Aorta (tissue), 5 donors: ENCODE data around the gene C1orf216. TPM values are rescaled to one million over a fixed set of nuclear protein-coding genes. Genes with fewer than 3 reads are reported as not detected.
"Not testable (repeated sequence)": the region's sequence is repeated elsewhere in the genome, so short reads cannot be mapped to it uniquely, and the experiment has no call there.

Source experiments
- ATAC-seq: fragments of 200-7000 bp; cut with Tn5 transposase; one replicate; pipeline ENCODE4 v1.9.1; 2022; ENCODE audit warnings: moderate library complexity; ENCODE audit not compliant: low FRiP score
- DNase-seq, 2 donors: peaks; one replicate each; pipeline ENCODE4 v3.0.0-alpha.2; 2020
- H3K27ac ChIP-seq, 2 donors: one replicate each; pipeline ENCODE4 v1.5.1; 2013; ENCODE audit warnings: low read length in 2 of 2, mild to moderate bottlenecking in 2 of 2, moderate library complexity in 2 of 2, control low read depth in 1 of 2, inconsistent platforms in 1 of 2, low read depth in 1 of 2
- H3K27me3 ChIP-seq, 2 donors: one replicate each; pipeline ENCODE4 v1.6.1; 2013; ENCODE audit warnings: control low read depth in 1 of 2, low read length in 1 of 2, mild to moderate bottlenecking in 1 of 2, moderate library complexity in 1 of 2; ENCODE audit not compliant: insufficient read depth in 2 of 2, control insufficient read depth in 1 of 2
- H3K36me3 ChIP-seq, 2 donors: one replicate each; pipeline ENCODE4 v1.6.1; 2013; ENCODE audit warnings: control low read depth in 1 of 2, low read length in 1 of 2, mild to moderate bottlenecking in 1 of 2; ENCODE audit not compliant: insufficient read depth in 2 of 2, control insufficient read depth in 1 of 2
- H3K4me1 ChIP-seq, 2 donors: one replicate each; pipeline ENCODE4 v1.6.1; 2013; ENCODE audit warnings: low read length in 2 of 2, control low read depth in 1 of 2, mild to moderate bottlenecking in 1 of 2, moderate library complexity in 1 of 2; ENCODE audit not compliant: insufficient read depth in 2 of 2, control insufficient read depth in 1 of 2
- H3K4me3 ChIP-seq, 2 donors: one replicate each; pipeline ENCODE4 v1.5.1; 2013; ENCODE audit warnings: low read length in 2 of 2, control low read depth in 1 of 2, mild to moderate bottlenecking in 1 of 2
- H3K9me3 ChIP-seq: one replicate; pipeline ENCODE4 v1.6.1; 2013; ENCODE audit warnings: mild to moderate bottlenecking, low read length; ENCODE audit not compliant: control insufficient read depth
- WGBS, 2 donors: extraction: QIAGEN DNeasy Blood & Tissue Kit; methylation state at CpG; one replicate each; pipeline ENCODE4 v1.1.7; 2013; 5-methylcytosine and 5-hydroxymethylcytosine counted together
- intact Hi-C, 2 donors: fragments of 100-400 bp; cut with DNase I; formaldehyde crosslinking; loops; one replicate each; pipeline versions ENCODE4 v1.14.2 to v1.15.0; 2022
- polyA plus RNA-seq, 2 donors: library from polyadenylated mRNA; stranded (reverse); fragments of 200-250 nt; gene quantifications; one replicate each; pipeline ENCODE4 v1.2.3, GENCODE V29; 2013
- total RNA-seq, 2 donors: library from RNA; stranded (reverse); fragmentation: NEBNext Ultra II Directional; extraction: Animal tissue kit (Norgen Biotek cat#: 25700); gene quantifications; one replicate each; pipeline ENCODE4 v1.2.1, GENCODE V29; 2021
- donor health status: healthy with polysubstance abuse.
- donor health status: Bipolar disorder and iron deficiency.
- donor health status: DM: no; HTN: no; CAD: no.
- donor health status: DM: no; HTN: no; CAD: no.
- donor health status: DM: yes; HTN: yes; CAD: no.

The C1orf216 gene
- total and polyA plus RNA-seq, 4 donors = 14.4 to 20.7 (median 19.2) TPM

DNA sequence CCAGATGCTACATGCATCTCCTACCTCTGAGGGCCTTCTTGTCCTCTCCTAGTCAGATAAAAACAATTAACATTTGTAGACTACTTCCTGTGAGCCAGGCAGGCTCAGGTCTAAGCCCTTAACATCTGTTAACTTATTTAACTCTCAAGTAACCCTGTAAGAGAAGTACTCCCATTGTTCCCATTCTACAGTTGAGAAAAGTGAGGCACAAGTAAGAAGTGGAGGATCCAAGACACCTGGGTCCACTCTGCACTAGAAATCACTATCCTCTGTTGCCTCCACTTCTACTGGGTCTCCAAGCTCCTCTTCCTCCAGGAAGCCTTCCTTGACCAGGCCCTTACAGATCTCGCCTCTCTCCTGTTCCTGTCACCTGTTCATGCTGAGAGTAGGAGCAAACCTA is 9.7 kb downstream of the C1orf216 start:
- Histone ChIP-seq H3K27ac (no peak overlapping the region), H3K9me3 (no peaks in the 10 kb centered on the region), H3K27me3 (no peaks in the 10 kb centered on the region), H3K36me3 (no peaks in the 10 kb centered on the region), H3K4me1 (no peaks in the 10 kb centered on the region), H3K4me3 (no peak overlapping the region)
- DNase-seq (no peak), ATAC-seq (no peak)
- intact Hi-C loops = no loop called here
- WGBS, 2 donors = 95 to 97% methylated on average over 1 of the region's 1 CpG

DNA sequence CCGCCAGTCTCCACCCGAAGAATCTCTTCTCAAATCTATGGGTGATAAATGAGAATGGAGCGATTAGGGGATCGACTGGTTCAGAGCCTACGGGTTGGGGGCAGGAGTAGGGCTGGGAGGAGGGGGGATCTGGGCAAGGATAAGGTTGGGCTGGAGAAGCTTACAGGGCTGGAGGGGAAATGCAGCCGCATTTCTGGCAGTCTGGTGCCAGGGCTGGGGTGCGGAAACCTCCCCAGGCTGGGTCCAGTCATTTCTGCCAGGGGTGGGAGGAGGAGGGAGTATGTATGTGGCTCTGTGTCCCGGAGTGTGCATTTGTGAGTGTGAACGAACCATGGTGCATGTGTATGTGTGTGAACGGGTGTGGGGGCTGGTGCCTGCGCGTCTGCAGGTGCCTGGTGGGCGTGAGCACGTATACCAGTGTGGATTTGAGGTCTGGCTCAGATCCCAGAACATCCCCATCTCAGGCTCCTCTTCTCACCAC is 10.2 kb downstream of the C1orf216 start:
- ATAC-seq (no peak), DNase-seq (no peak)
- H3K4me1 ChIP-seq = no peaks in the 10 kb centered on the region
- H3K36me3 ChIP-seq = no peaks in the 10 kb centered on the region
- H3K27me3 ChIP-seq = no peaks in the 10 kb centered on the region
- no peak overlapping the region for H3K27ac ChIP-seq
- intact Hi-C loops = no loop called here
- no peaks in the 10 kb centered on the region for H3K9me3 ChIP-seq
- peak overlapping the region; percentile 22 to 56 for H3K4me3 ChIP-seq
- 11 to 15% methylated on average over 13 to 14 of the region's 14 CpGs for WGBS, 2 donors

DNA sequence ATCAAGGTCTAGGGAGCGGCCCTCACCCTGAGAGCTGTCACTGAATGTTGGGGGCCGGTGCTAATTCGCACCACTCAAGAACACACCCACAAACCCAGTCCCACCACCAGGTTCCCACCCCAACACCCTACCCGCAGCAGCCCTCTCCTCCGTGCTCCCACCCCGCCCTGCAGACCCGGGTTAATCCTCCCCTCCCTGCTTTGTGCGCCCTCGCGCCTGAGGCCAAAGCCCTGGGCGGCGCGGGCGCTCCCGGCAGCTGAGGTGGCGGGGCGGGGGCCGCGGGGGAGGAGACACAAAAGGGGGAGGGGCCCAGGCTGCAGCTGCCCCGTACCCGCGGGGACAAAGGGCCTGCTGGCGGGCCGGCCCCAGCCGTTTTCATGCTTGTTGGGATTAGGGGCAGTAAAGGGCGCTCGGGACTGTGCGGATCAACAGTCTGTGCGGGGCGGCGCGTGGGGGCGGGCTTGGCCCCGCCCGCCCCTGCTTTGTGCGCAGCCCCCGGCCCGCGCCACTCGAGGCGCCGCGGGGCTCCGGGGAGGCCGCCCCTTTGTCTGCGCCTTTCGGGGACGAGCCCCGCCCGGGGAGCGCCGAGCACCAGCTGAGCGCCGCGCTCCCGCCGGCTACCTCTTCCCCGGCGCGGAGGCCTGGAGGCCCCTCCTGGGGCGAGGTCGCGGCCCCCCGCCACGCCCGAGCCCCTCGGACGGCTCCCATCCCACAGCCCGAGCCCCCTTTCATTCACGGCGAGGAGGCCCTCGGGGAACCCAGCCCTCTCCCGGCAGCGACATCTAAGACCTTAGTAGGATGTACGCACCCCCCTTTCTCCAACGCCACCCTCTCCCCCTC is 10.9 kb downstream of the C1orf216 start:
- Histone ChIP-seq H3K27me3 (no peaks in the 10 kb centered on the region), H3K36me3 (no peaks in the 10 kb centered on the region), H3K4me3 (peak overlapping the region; percentile 22 to 56), H3K9me3 (no peaks in the 10 kb centered on the region), H3K4me1 (no peaks in the 10 kb centered on the region), H3K27ac (no peak overlapping the region)
- intact Hi-C loops = no loop called here
- peak in 1 of 2 donors; percentile 77 for DNase-seq
- 1% methylated on average over 56 to 76 of the region's 76 CpGs for WGBS, 2 donors
- ATAC-seq = peak; percentile 57

DNA sequence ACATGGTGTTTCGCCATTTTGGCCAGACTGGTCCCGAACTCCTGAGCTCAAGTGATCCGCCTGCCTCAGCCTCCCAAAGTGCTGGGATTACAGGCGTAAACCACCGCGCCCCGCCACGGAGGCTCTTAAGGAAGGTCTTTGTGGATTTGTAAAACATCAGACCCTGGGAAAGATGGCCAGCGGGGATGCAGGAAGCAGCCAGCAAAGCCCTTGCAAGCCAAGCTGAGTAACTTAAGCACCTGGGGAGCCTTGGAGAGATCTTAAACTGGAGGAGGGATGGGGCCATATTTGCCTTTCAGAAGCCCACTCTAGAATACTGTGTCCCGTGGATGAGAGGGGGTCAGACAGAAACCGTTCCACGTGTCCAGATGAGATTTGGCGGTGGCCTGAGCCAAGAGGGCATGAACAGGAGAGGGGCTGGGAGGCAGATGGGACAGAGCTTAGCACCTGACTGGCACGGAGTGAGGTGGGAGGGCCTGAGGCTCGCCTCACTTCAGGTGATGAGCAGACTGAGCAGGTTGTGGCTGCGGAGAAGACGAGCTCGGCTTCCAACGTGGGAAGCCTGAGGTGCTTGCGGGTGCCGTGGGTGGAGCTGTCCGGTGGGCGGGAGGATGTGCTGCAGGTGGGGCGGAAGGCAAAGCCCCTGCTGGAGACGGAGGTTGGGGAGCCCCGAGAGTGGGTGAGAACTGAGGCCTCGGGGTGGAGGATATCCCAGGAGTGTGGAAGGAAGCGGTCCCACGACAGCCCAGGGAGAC is 11.7 kb downstream of the C1orf216 start:
- Histone ChIP-seq H3K36me3 (no peaks in the 10 kb centered on the region), H3K9me3 (no peaks in the 10 kb centered on the region), H3K4me3 (no peak overlapping the region), H3K27ac (no peak overlapping the region), H3K4me1 (no peaks in the 10 kb centered on the region), H3K27me3 (no peaks in the 10 kb centered on the region)
- intact Hi-C loops = no loop called here
- 55 to 56% methylated on average over 29 of the region's 29 CpGs for WGBS, 2 donors
- DNase-seq (no peak), ATAC-seq (no peak)

DNA sequence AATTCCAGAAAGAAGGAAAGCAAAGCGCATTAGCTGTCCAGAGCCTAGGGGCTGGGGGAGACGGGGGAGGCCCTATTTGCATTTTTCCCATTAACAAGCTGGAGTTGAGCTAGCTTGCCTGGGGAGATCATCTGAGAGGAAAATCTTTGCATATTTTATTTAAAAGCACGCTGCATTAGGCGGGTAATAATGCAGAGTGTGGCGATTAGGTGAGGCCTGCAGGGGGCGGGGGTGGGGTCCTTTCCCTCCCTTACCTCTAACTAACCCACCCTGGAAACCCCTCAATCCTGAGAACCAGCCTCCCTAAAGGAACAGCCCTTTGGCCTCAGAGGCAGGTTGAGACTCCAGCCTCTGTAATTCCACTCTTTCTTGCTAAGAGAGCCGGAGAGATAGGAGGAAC is 16.2 kb downstream of the C1orf216 start:
- 31 to 41% methylated on average over 7 of the region's 7 CpGs for WGBS, 2 donors
- DNase-seq (no peak), ATAC-seq (no peak)
- intact Hi-C loops = no loop called here
- no peak overlapping the region for H3K27ac ChIP-seq
- H3K36me3 ChIP-seq = no peaks in the 10 kb centered on the region
- no peaks in the 10 kb centered on the region for H3K27me3 ChIP-seq
- no peaks in the 10 kb centered on the region for H3K4me1 ChIP-seq
- H3K9me3 ChIP-seq = no peaks in the 10 kb centered on the region
- no peak overlapping the region for H3K4me3 ChIP-seq

DNA sequence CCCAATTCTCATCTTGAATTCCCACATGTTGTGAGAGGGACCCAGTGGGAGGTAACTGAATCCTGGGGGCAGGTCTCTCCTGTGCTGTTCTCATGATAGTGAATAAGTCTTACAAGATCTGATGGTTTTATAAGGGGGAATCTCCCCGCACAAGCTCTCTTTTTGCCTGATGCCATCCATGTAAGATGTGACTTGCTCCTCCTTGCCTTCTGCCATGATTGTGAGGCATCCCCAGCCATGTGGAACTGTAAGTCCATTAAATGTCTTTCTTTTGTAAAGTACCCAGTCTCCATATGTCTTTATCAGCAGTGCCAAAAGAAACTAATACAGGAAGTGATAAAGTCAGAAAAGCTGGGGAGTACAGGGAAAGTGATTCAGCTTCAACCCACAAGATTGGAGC is 19.5 kb downstream of the C1orf216 start:
- H3K9me3 ChIP-seq, ATAC-seq, H3K36me3 ChIP-seq, H3K27ac ChIP-seq, H3K27me3 ChIP-seq, H3K4me3 ChIP-seq, intact Hi-C loops, H3K4me1 ChIP-seq, DNase-seq: not testable (repeated sequence)
- 94 to 96% methylated on average over 1 of the region's 1 CpG for WGBS, 2 donors

DNA sequence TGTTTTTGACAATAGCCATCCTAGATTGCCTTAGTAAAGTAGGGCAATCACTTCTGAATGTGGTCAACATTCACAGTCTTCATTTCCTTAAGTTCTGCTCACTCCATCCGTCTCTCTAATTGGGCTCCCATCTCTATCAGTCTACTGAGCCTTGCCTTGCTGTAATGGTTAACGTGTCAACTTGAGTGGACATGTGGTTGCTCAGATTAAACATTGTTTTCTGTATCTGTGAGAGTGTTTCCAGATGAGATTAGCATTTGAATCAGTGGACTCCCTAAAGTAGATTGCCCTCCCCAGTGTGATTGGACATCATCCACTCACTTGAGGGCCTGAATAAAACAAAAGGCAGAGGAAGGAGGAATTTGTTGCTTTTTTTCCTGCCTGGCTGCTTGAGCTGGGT is 26.4 kb downstream of the C1orf216 start:
- ATAC-seq = no peak
- intact Hi-C loops = no loop called here
- WGBS, 2 donors = 73 to 76% methylated on average over 2 of the region's 2 CpGs
- Histone ChIP-seq H3K9me3 (no peaks in the 10 kb centered on the region), H3K36me3 (no peaks in the 10 kb centered on the region), H3K27me3 (no peaks in the 10 kb centered on the region), H3K4me3 (no peak overlapping the region), H3K27ac (no peak overlapping the region), H3K4me1 (no peaks in the 10 kb centered on the region)
- no peak for DNase-seq

DNA sequence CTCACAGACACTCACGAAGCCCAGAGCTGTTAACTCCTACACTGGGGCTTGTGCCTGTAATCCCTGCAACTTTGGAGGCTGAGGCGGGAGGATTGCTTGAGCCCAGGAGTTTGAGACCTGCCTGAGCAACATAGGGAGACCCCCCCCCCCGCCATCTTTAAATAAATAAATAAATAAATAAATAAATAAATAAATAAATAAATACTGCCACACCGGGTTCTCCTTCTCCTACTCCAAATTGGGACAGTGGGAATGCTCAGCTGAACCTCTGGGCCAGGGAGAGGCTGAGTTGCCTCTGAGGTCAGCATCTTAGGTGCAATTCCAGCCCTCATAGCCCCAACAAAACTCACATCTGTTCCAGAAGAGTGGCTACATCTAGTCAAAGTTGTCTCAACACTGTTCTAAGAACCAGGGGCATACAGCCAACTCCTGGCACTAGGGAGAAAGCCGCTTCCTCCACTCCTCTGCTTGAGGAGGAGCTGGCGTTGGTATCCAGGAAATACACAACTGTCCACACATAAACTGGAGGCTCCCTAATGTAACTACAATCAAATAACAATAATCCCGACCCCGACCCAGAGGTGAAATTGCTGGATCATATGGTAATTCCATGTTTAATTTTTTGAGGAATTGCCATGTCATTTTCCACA is 27.0 kb downstream of the C1orf216 start:
- intact Hi-C loops = no loop called here
- ATAC-seq = no peak
- Histone ChIP-seq H3K27me3 (no peaks in the 10 kb centered on the region), H3K4me3 (no peak overlapping the region), H3K9me3 (no peaks in the 10 kb centered on the region), H3K4me1 (no peaks in the 10 kb centered on the region), H3K27ac (no peak overlapping the region), H3K36me3 (no peaks in the 10 kb centered on the region)
- WGBS, 2 donors = 68 to 74% methylated on average over 8 of the region's 8 CpGs
- no peak for DNase-seq
